HCT116 (cell line): ENCODE measurements around the gene DNLZ. TPM values are rescaled to one million over a fixed set of nuclear protein-coding genes. Genes with fewer than 3 reads are reported as not detected.

Source experiments
- ATAC-seq: fragments of 200-7000 bp; cut with Tn5 transposase; 2 replicates; pipeline ENCODE4 v1.9.1; 2020; ENCODE audit warnings: mild to moderate bottlenecking, moderate library complexity
- BruUV-seq: library from RNA; stranded (reverse); fragments of 400-500 nt; replicated peaks from 2 replicates; lab custom pipeline; 2021; lab: Mats Ljungman, UMichigan
- CTCF ChIA-PET: fragments of 300-600 bp; sonication (Branson Sonifier 250); formaldehyde crosslinking; loops from one replicate; lab custom pipeline; 2021; ENCODE audit warnings: antibody characterized with exemption; lab: Charles Lee
- POLR2A ChIA-PET: fragments of 300-600, 350-600 bp; sonication (Branson Sonifier 250); formaldehyde crosslinking; loops from one replicate; lab custom pipeline; 2021; ENCODE audit warnings: antibody characterized with exemption; lab: Charles Lee
- RAD21 ChIA-PET, 2 experiments: fragments of 300-600 bp; sonication (Branson Sonifier 250); formaldehyde crosslinking; loops; one replicate each; lab custom pipeline; 2023; ENCODE audit warnings: low total read pairs in 2 of 2; ENCODE audit not compliant: uncharacterized antibody in 2 of 2, unreplicated experiment in 2 of 2, low non-redundant PET in 1 of 2; lab: Charles Lee
- DNase-seq: peaks from one replicate; pipeline ENCODE4 v3.0.0-alpha.2; 2010; ENCODE audit warnings: low read depth, low spot score
- H2AFZ ChIP-seq: fragments of 200-600 bp; shearing (Covaris generic), sonication (generic); 2 replicates; pipeline ENCODE4 v1.6.1; 2017; ENCODE audit warnings: low read depth, mixed run types, mixed read lengths, antibody characterized with exemption, low read length; ENCODE audit not compliant: poor library complexity, severe bottlenecking
- H3K27ac ChIP-seq: 2 replicates; pipeline ENCODE4 v1.5.1; 2012; ENCODE audit warnings: low read depth, low read length
- H3K27me3 ChIP-seq: fragments of 200-600 bp; sonication (generic); 2 replicates; pipeline ENCODE4 v1.6.1; 2016; ENCODE audit warnings: mixed run types, low read length, mixed read lengths; ENCODE audit not compliant: insufficient read depth
- H3K36me3 ChIP-seq, 2 experiments: fragments of 200-500 bp in 1 of 2; fragments of 200-600 bp in 1 of 2; sonication (Bioruptor generic) in 1 of 2; sonication (generic) in 1 of 2; 2 replicates each; pipeline versions ENCODE4 v1.5.1 to v1.6.1; 2014 to 2016; ENCODE audit warnings: low read length in 2 of 2, inconsistent platforms in 1 of 2, mixed read lengths in 1 of 2, mixed run types in 1 of 2; ENCODE audit not compliant: insufficient read depth in 2 of 2, control insufficient read depth in 1 of 2
- H3K4me1 ChIP-seq, 2 experiments: fragments of 200-600 bp in 1 of 2; sonication (generic) in 1 of 2; 2 replicates each; pipeline versions ENCODE4 v1.5.1 to v1.6.1; 2012 to 2017; ENCODE audit warnings: low read length in 2 of 2, inconsistent platforms in 1 of 2, mild to moderate bottlenecking in 1 of 2, mixed read lengths in 1 of 2, mixed run types in 1 of 2, moderate library complexity in 1 of 2; ENCODE audit not compliant: insufficient read depth in 2 of 2, control insufficient read depth in 1 of 2
- H3K4me2 ChIP-seq: fragments of 200-600 bp; sonication (generic); 2 replicates; pipeline ENCODE4 v1.6.1; 2017; ENCODE audit warnings: mixed run types, low read length, mixed read lengths
- H3K4me3 ChIP-seq, 2 experiments: fragments of 200-600 bp in 1 of 2; sonication (generic) in 1 of 2; replicated peaks in 1 of 2; 2 replicates each; pipeline ENCODE4 v1.5.1; 2011 to 2016; ENCODE audit warnings: low read length in 2 of 2, control low read depth in 1 of 2, low read depth in 1 of 2, mild to moderate bottlenecking in 1 of 2, mixed read lengths in 1 of 2, mixed run types in 1 of 2
- H3K79me2 ChIP-seq: fragments of 200-600 bp; sonication (generic); 2 replicates; pipeline ENCODE4 v1.6.1; 2017; ENCODE audit warnings: mild to moderate bottlenecking, mixed run types, low read length, moderate library complexity, mixed read lengths; ENCODE audit not compliant: insufficient read depth
- H3K9ac ChIP-seq: fragments of 200-600 bp; sonication (generic); 2 replicates; pipeline ENCODE4 v1.6.1; 2016; ENCODE audit warnings: low read length, mixed read lengths
- H3K9me2 ChIP-seq: fragments of 200-600 bp; sonication (generic), shearing (Covaris generic); 2 replicates; pipeline ENCODE4 v1.6.1; 2017; ENCODE audit warnings: mixed run types, mild to moderate bottlenecking, moderate library complexity; ENCODE audit not compliant: insufficient read depth
- H3K9me3 ChIP-seq, 2 experiments: fragments of 200-500 bp in 1 of 2; fragments of 200-600 bp in 1 of 2; sonication (Bioruptor generic) in 1 of 2; sonication (generic) in 1 of 2; 2 replicates each; pipeline ENCODE4 v1.6.1; 2014 to 2017; ENCODE audit warnings: low read length in 2 of 2, mixed read lengths in 2 of 2, inconsistent platforms in 1 of 2, low read depth in 1 of 2, mild to moderate bottlenecking in 1 of 2, mixed run types in 1 of 2, moderate library complexity in 1 of 2; ENCODE audit not compliant: control insufficient read depth in 1 of 2, insufficient read depth in 1 of 2
- H4K20me1 ChIP-seq: fragments of 200-600 bp; sonication (generic), shearing (Covaris generic); 2 replicates; pipeline ENCODE4 v1.6.1; 2017; ENCODE audit warnings: mixed run types, mild to moderate bottlenecking, moderate library complexity; ENCODE audit not compliant: insufficient read depth
- ELF1 ChIP-seq: IDR thresholded peaks from 2 replicates; pipeline ENCODE4 v1.6.1; 2012; ENCODE audit warnings: low read depth, borderline replicate concordance
- EZH2 ChIP-seq: fragments of 200-600 bp; sonication (generic); IDR thresholded peaks from 2 replicates; pipeline ENCODE4 v1.6.1; 2017; ENCODE audit warnings: antibody characterized with exemption, mixed run types
- FOSL1 ChIP-seq: IDR thresholded peaks from 2 replicates; pipeline ENCODE4 v1.6.1; 2012; ENCODE audit warnings: low read depth
- POLR2A ChIP-seq: IDR thresholded peaks from 2 replicates; pipeline ENCODE4 v1.7.0; 2011; ENCODE audit warnings: borderline replicate concordance; ENCODE audit not compliant: insufficient read depth, insufficient read length; ENCODE audit errors: extremely low read depth
- RAD21 ChIP-seq: IDR thresholded peaks from 2 replicates; pipeline ENCODE4 v1.6.1; 2012; ENCODE audit warnings: low read depth, mild to moderate bottlenecking
- SP1 ChIP-seq: IDR thresholded peaks from 2 replicates; pipeline ENCODE4 v1.6.1; 2012; ENCODE audit warnings: low read depth
- SRF ChIP-seq: IDR thresholded peaks from 2 replicates; pipeline ENCODE4 v1.6.1; 2012; ENCODE audit warnings: low read depth
- TCF7L2 ChIP-seq: IDR thresholded peaks from 2 replicates; pipeline ENCODE4 v1.7.0; 2011; ENCODE audit warnings: borderline replicate concordance, inconsistent platforms; ENCODE audit not compliant: insufficient read depth, insufficient read length; ENCODE audit errors: extremely low read depth
- intact Hi-C: fragments of 100-400 bp; cut with micrococcal nuclease; formaldehyde crosslinking; loops from 2 replicates; pipeline ENCODE4 v1.10.0; 2022
- total RNA-seq: library from RNA; stranded (reverse); gene quantifications from one replicate; pipeline ENCODE4 v1.2.1, GENCODE V29; 2021; ENCODE audit not compliant: unreplicated experiment
- TF ChIP-seq, protein P1 (sequence below), 3 experiments: fragments of 200-600 bp in 1 of 3; sonication (generic) in 1 of 3; IDR thresholded peaks in 2 of 3; conservative IDR thresholded peaks in 1 of 3; 2 replicates each; pipeline ENCODE4 v1.5.1; 2012 to 2017; ENCODE audit warnings: low read depth in 2 of 3, low read length in 2 of 3, antibody characterized with exemption in 1 of 3, borderline replicate concordance in 1 of 3, control low read depth in 1 of 3, mild to moderate bottlenecking in 1 of 3, mixed read lengths in 1 of 3, mixed run types in 1 of 3, moderate library complexity in 1 of 3; ENCODE audit not compliant: insufficient read depth in 1 of 3

Gene DNLZ
- total RNA-seq, 1 experiment from 2014 or later, result 21.9 TPM

DNA sequence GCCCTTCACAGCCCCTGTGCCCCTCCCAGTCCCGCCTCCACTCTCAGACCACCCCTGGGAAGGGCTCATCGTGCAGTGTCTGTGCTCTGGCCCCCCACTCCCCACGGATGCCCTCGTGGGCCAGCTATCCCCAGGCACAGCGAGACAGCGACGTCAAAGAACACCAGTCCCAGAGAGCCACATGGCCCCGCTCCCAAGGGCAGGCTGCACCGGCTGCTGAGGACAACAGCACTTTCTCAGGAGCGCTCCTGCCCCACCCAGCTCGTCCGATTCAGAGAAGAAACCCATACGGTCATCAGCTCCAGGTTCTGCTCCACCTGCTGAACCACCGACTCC, 41.2 kb upstream of the DNLZ start:
- peaks cover 32 to 39% of the 10 kb centered on the region in 2 experiments; a peak in 3 of 4 replicates for H3K36me3 ChIP-seq
- no TSS peak for BruUV-seq
- TF ChIP-seq FOSL1, result no peak
- no peak for TF ChIP-seq POLR2A
- no peak for TF ChIP-seq TCF7L2
- TF ChIP-seq, protein P1, sequence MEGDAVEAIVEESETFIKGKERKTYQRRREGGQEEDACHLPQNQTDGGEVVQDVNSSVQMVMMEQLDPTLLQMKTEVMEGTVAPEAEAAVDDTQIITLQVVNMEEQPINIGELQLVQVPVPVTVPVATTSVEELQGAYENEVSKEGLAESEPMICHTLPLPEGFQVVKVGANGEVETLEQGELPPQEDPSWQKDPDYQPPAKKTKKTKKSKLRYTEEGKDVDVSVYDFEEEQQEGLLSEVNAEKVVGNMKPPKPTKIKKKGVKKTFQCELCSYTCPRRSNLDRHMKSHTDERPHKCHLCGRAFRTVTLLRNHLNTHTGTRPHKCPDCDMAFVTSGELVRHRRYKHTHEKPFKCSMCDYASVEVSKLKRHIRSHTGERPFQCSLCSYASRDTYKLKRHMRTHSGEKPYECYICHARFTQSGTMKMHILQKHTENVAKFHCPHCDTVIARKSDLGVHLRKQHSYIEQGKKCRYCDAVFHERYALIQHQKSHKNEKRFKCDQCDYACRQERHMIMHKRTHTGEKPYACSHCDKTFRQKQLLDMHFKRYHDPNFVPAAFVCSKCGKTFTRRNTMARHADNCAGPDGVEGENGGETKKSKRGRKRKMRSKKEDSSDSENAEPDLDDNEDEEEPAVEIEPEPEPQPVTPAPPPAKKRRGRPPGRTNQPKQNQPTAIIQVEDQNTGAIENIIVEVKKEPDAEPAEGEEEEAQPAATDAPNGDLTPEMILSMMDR (IDR thresholded peaks at IDR 0.05 in 2 of 3, conservative IDR thresholded peaks at IDR 0.05 in 1 of 3; ENCODE audit: borderline replicate concordance in 1 of 3, insufficient read depth in 1 of 3, low read depth in 2 of 3, low read length in 2 of 3), result no peak
- TF ChIP-seq SP1, result no peak
- no peak for TF ChIP-seq RAD21
- TF ChIP-seq ELF1, result no peak
- no peak for TF ChIP-seq SRF
- TF ChIP-seq EZH2, result no peak
- TF ChIP-seq, all 23 proteins: peak for 0
- ATAC-seq (no peak), DNase-seq (no peak)
- CTCF ChIA-PET, result no interaction called here
- no peak overlapping the region for H3K27ac ChIP-seq
- H3K9ac ChIP-seq, result no peak overlapping the region
- RAD21 ChIA-PET, result no interaction called here
- no peaks in the 10 kb centered on the region for H4K20me1 ChIP-seq
- H3K27me3 ChIP-seq, result no peaks in the 10 kb centered on the region
- no peaks in the 10 kb centered on the region for H3K9me3 ChIP-seq
- peaks cover 34% of the 10 kb centered on the region for H3K79me2 ChIP-seq
- intact Hi-C loops, result no loop called here
- H2AFZ ChIP-seq, result no peak overlapping the region
- POLR2A ChIA-PET, result no interaction called here
- H3K4me3 ChIP-seq, result no peak overlapping the region
- H3K4me1 ChIP-seq, result peaks cover 4 to 20% of the 10 kb centered on the region in 2 experiments
- H3K9me2 ChIP-seq, result no peaks in the 10 kb centered on the region
- H3K4me2 ChIP-seq, result no peak overlapping the region
